Stomach (tissue), 4 donors: ENCODE data around the gene CD59.

ENCODE experiments used
- CTCF ChIP-seq, 7 experiments: fragments of 450-650 bp in 4 of 7; fragments of 200-600 bp in 3 of 7; sonication (generic) in 3 of 7; IDR thresholded peaks; one replicate each; pipeline ENCODE4 v1.5.1; 2016 to 2019; ENCODE audit warnings: antibody characterized with exemption in 7 of 7, control low read depth in 2 of 7, mild to moderate bottlenecking in 1 of 7
- POLR2A ChIP-seq, 4 donors: fragments of 450-650 bp; IDR thresholded peaks; one replicate each; pipeline ENCODE4 v1.6.1; 2016; ENCODE audit warnings: antibody characterized with exemption in 4 of 4, control low read depth in 2 of 4, mild to moderate bottlenecking in 1 of 4, moderate library complexity in 1 of 4

- TF ChIP-seq POLR2A (IDR thresholded peaks at IDR 0.05) = no peak
- TF ChIP-seq CTCF (IDR thresholded peaks at IDR 0.05) = no peak
Observed at GRCh38 chr11:33785609-33786008, 49.4 kb upstream of the CD59 start.
